Measurements from ENCODE around the gene BUD31. TPM values are rescaled to one million over a fixed set of nuclear protein-coding genes. Genes with fewer than 3 reads are reported as not detected.

Gene BUD31
- total RNA-seq, 4 donors from 2014 or later = 5.0 to 167 (median 50.1) TPM

DNA sequence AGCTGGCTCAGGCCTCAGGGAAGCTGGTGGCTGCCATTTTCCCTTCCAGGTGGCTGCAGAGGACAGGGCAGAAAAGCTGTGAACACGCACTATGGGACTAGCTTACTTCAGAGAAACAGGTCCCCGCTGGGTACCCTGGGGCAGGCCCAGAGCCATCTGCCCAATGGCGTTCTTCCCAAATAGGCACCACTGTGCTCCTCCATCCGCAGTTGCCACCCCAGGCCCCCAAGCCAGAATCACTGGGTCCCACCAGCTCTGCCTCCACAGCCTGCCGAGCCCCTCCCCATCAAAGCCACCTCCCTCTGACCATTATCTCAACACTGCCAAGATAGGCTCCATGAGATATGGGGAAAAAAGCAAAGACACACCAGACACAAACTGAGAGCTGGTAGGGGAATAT, 11.4 kb downstream of the BUD31 start:
- H3K36me3 ChIP-seq = peaks cover 0 to 59% (median 27%) of the 10 kb centered on the region in 4 donors
- no peak overlapping the region for H3K27ac ChIP-seq
- DNase-seq = no peak
- H3K4me1 ChIP-seq = no peaks in the 10 kb centered on the region
- no peaks in the 10 kb centered on the region for H3K27me3 ChIP-seq
- WGBS, 2 donors (ENCODE audit: low coverage in 1 of 2) = 92% methylated on average over 5 of the region's 5 CpGs; no CpG with 5 or more reads in 1 of the 2 donors
- no peak overlapping the region for H3K4me3 ChIP-seq
- TF ChIP-seq, protein P1, sequence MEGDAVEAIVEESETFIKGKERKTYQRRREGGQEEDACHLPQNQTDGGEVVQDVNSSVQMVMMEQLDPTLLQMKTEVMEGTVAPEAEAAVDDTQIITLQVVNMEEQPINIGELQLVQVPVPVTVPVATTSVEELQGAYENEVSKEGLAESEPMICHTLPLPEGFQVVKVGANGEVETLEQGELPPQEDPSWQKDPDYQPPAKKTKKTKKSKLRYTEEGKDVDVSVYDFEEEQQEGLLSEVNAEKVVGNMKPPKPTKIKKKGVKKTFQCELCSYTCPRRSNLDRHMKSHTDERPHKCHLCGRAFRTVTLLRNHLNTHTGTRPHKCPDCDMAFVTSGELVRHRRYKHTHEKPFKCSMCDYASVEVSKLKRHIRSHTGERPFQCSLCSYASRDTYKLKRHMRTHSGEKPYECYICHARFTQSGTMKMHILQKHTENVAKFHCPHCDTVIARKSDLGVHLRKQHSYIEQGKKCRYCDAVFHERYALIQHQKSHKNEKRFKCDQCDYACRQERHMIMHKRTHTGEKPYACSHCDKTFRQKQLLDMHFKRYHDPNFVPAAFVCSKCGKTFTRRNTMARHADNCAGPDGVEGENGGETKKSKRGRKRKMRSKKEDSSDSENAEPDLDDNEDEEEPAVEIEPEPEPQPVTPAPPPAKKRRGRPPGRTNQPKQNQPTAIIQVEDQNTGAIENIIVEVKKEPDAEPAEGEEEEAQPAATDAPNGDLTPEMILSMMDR (IDR thresholded peaks at IDR 0.05) = no peak
- no peak for TF ChIP-seq EP300 (IDR thresholded peaks at IDR 0.05; ENCODE audit: low read depth)
- no peak for TF ChIP-seq POLR2AphosphoS5 (IDR thresholded peaks at IDR 0.05)
- no peak for TF ChIP-seq POLR2A (IDR thresholded peaks at IDR 0.05)
- in situ Hi-C loops (cut with MboI; ENCODE audit: low pct_ligation_motif_present in 1 of 4, low pct_unique_long_range_greater_than_20kb in 1 of 4, low sequenced_read_pairs in 3 of 4) = no loop called here
- intact Hi-C loops (cut with DNase I; ENCODE audit: low total_unique reads) = no loop called here
- H3K9me3 ChIP-seq = no peaks in the 10 kb centered on the region

DNA sequence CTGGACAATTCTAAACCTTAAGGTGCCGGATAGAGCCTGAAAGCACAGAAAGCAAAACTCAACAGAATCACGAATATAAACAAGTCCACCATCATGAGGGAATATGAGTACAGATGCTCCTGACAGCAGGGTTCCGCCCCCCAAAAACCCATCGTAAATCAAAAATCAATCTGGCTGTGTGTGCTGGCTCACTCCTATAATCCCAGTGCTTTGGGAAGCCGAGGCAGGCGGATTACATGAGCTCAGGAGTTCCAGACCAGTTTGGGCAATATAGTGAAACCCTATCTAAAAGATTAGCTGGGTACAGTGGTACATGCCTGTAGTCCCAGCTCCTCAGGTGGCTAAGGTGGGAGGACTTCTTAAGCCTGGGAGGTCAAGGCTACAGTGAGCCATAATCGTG, 12.2 kb downstream of the BUD31 start:
- DNase-seq = no peak
- Histone ChIP-seq H3K4me1 (no peaks in the 10 kb centered on the region), H3K9me3 (no peaks in the 10 kb centered on the region), H3K27ac (no peak overlapping the region), H3K27me3 (no peaks in the 10 kb centered on the region), H3K4me3 (no peak overlapping the region), H3K36me3 (peaks cover 0 to 54% (median 25%) of the 10 kb centered on the region in 4 donors)
- intact Hi-C loops (cut with DNase I; ENCODE audit: low total_unique reads) (no loop called here), in situ Hi-C loops (cut with MboI; ENCODE audit: low pct_ligation_motif_present in 1 of 4, low pct_unique_long_range_greater_than_20kb in 1 of 4, low sequenced_read_pairs in 3 of 4) (no loop called here)
- no peak for TF ChIP-seq EP300 (IDR thresholded peaks at IDR 0.05; ENCODE audit: low read depth)
- TF ChIP-seq POLR2A (IDR thresholded peaks at IDR 0.05) = no peak
- TF ChIP-seq POLR2AphosphoS5 (IDR thresholded peaks at IDR 0.05) = no peak
- TF ChIP-seq, protein P1 (IDR thresholded peaks at IDR 0.05) = no peak
- whole genome bisulfite sequencing, 2 donors (ENCODE audit: low coverage in 1 of 2) = 87 to 93% methylated on average over 3 to 7 of the region's 7 CpGs

DNA sequence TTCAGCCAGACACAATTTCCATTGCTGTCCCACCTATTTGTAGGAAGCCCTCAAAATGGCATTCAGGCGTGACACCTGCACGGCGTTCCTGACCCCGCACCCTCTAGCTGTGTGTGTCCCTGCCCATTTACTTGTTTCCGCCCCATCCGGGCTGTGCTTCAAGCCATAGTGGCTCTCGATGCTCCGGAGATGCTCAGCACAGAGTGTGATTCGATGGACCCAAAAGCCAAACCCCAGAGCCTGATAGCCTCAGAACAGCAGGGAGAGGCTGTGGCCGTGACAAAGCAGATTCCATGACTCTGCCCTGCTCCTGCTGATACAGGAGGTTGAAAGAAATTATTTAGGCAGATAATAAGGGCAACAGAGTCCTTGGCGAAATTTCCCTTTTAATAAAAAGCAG, 13.4 kb downstream of the BUD31 start:
- Histone ChIP-seq H3K27me3 (no peaks in the 10 kb centered on the region), H3K36me3 (peaks cover 0 to 42% (median 19%) of the 10 kb centered on the region in 4 donors), H3K27ac (peak overlapping the region in 1 of 4 donors; percentile 9), H3K9me3 (no peaks in the 10 kb centered on the region), H3K4me3 (no peak overlapping the region), H3K4me1 (no peaks in the 10 kb centered on the region)
- intact Hi-C loops (cut with DNase I; ENCODE audit: low total_unique reads) (no loop called here), in situ Hi-C loops (cut with MboI; ENCODE audit: low pct_ligation_motif_present in 1 of 4, low pct_unique_long_range_greater_than_20kb in 1 of 4, low sequenced_read_pairs in 3 of 4) (no loop called here)
- TF ChIP-seq, protein P1 (IDR thresholded peaks at IDR 0.05) = no peak
- TF ChIP-seq POLR2A (IDR thresholded peaks at IDR 0.05) = no peak
- TF ChIP-seq POLR2AphosphoS5 (IDR thresholded peaks at IDR 0.05) = no peak
- TF ChIP-seq EP300 (IDR thresholded peaks at IDR 0.05; ENCODE audit: low read depth) = no peak
- WGBS, 2 donors (ENCODE audit: low coverage in 1 of 2) = 92 to 100% methylated on average over 2 to 11 of the region's 11 CpGs
- no peak for DNase-seq

DNA sequence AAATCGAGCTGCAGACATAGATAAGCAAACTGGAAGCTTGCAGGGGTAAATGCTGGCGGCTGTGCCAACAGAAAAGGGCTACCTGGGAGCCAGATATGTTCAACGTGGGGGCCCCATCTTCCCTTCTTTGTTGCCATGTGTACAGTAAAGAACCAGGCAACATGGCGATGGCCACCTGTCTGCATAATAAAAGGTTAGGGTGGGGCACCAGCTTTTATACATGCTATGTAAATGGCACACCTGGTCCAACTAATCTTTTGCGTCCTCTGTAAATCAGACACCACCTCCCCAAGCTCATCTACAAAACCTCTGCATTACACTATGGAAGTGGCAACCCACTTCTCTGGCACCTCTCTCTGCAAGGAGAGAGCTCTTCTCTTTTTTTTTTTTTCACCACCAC, 13.9 kb downstream of the BUD31 start:
- TF ChIP-seq POLR2AphosphoS5 (IDR thresholded peaks at IDR 0.05) (no peak), POLR2A (IDR thresholded peaks at IDR 0.05) (no peak), EP300 (IDR thresholded peaks at IDR 0.05; ENCODE audit: low read depth) (no peak)
- TF ChIP-seq, protein P1 (IDR thresholded peaks at IDR 0.05) = no peak
- H3K27ac ChIP-seq = no peak overlapping the region
- intact Hi-C loops (cut with DNase I; ENCODE audit: low total_unique reads) (no loop called here), in situ Hi-C loops (cut with MboI; ENCODE audit: low pct_ligation_motif_present in 1 of 4, low pct_unique_long_range_greater_than_20kb in 1 of 4, low sequenced_read_pairs in 3 of 4) (no loop called here)
- 21 to 63% methylated on average over 2 to 5 of the region's 5 CpGs for WGBS, 2 donors (ENCODE audit: low coverage in 1 of 2)
- no peaks in the 10 kb centered on the region for H3K4me1 ChIP-seq
- H3K27me3 ChIP-seq = no peaks in the 10 kb centered on the region
- no peaks in the 10 kb centered on the region for H3K9me3 ChIP-seq
- H3K4me3 ChIP-seq = no peak overlapping the region
- peaks cover 0 to 38% (median 17%) of the 10 kb centered on the region in 4 donors for H3K36me3 ChIP-seq
- DNase-seq = no peak

All from transverse colon (tissue), 4 donors.